ENCODE data around the gene NCAN.

The NCAN gene

DNA sequence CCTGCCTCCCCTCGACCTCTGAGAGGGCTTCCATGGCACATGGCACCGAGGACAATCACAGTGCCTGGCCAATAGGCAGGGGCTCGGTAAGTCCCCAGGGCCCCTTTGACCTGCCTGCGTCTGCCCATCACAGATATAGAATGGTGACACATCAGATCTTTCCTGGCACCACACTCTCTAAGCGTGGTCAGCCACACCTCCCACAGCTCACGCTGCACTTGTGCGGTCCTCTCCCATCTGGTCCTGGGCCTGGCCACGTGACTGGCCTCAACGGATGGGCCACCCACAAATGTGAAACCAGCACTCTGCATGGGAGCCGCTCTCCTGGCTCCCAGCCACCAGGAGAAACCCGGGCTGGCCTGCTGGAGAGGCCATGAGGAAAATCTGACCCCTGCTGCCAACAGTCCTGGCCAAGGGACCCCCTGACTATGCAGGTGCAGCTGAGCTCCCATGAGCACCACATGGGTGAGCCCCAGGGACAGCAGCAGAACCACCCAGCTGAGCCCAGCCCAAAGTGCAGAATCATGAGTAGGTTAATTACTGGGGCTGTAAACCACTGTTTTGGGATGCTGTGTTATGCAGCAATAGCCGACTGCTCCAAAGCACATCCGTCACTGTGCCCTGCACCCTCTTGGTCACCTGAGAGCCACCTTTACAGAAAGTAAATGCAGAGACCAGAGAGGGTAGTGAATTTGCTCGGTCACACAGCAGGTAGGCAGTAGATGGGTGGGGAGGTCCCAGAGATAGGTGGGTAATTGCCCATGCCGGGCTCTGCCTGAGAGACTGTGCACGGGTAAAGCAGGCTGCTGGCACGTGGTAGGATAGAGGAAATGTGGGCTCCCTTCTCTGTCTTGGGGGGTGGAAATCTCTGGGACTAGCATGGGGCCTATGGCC, 32.0 kb upstream of the NCAN start:
- Histone ChIP-seq H3K27ac (replicated peaks) (peak overlapping the region; percentile 82), H3K4me3 (replicated peaks; ENCODE audit: insufficient read depth, low read length) (no peak overlapping the region), H3K27me3 (ENCODE audit: insufficient read depth, poor library complexity, severe bottlenecking) (no peaks in the 10 kb centered on the region)
- TF ChIP-seq, protein P1, sequence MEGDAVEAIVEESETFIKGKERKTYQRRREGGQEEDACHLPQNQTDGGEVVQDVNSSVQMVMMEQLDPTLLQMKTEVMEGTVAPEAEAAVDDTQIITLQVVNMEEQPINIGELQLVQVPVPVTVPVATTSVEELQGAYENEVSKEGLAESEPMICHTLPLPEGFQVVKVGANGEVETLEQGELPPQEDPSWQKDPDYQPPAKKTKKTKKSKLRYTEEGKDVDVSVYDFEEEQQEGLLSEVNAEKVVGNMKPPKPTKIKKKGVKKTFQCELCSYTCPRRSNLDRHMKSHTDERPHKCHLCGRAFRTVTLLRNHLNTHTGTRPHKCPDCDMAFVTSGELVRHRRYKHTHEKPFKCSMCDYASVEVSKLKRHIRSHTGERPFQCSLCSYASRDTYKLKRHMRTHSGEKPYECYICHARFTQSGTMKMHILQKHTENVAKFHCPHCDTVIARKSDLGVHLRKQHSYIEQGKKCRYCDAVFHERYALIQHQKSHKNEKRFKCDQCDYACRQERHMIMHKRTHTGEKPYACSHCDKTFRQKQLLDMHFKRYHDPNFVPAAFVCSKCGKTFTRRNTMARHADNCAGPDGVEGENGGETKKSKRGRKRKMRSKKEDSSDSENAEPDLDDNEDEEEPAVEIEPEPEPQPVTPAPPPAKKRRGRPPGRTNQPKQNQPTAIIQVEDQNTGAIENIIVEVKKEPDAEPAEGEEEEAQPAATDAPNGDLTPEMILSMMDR (IDR thresholded peaks at IDR 0.05; ENCODE audit: insufficient read depth, low read length): no peak
- TF ChIP-seq SPI1 (IDR thresholded peaks at IDR 0.05; ENCODE audit: borderline replicate concordance, low read depth) (no peak), GABPA (IDR thresholded peaks at IDR 0.05; ENCODE audit: low read depth) (no peak)
- TF ChIP-seq, protein P2, sequence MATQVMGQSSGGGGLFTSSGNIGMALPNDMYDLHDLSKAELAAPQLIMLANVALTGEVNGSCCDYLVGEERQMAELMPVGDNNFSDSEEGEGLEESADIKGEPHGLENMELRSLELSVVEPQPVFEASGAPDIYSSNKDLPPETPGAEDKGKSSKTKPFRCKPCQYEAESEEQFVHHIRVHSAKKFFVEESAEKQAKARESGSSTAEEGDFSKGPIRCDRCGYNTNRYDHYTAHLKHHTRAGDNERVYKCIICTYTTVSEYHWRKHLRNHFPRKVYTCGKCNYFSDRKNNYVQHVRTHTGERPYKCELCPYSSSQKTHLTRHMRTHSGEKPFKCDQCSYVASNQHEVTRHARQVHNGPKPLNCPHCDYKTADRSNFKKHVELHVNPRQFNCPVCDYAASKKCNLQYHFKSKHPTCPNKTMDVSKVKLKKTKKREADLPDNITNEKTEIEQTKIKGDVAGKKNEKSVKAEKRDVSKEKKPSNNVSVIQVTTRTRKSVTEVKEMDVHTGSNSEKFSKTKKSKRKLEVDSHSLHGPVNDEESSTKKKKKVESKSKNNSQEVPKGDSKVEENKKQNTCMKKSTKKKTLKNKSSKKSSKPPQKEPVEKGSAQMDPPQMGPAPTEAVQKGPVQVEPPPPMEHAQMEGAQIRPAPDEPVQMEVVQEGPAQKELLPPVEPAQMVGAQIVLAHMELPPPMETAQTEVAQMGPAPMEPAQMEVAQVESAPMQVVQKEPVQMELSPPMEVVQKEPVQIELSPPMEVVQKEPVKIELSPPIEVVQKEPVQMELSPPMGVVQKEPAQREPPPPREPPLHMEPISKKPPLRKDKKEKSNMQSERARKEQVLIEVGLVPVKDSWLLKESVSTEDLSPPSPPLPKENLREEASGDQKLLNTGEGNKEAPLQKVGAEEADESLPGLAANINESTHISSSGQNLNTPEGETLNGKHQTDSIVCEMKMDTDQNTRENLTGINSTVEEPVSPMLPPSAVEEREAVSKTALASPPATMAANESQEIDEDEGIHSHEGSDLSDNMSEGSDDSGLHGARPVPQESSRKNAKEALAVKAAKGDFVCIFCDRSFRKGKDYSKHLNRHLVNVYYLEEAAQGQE (IDR thresholded peaks at IDR 0.05; ENCODE audit: insufficient replicate concordance, low read depth): no peak
- DNase-seq (ENCODE audit: low read depth in 1 of 2, low spot score in 1 of 2): no peak

DNA sequence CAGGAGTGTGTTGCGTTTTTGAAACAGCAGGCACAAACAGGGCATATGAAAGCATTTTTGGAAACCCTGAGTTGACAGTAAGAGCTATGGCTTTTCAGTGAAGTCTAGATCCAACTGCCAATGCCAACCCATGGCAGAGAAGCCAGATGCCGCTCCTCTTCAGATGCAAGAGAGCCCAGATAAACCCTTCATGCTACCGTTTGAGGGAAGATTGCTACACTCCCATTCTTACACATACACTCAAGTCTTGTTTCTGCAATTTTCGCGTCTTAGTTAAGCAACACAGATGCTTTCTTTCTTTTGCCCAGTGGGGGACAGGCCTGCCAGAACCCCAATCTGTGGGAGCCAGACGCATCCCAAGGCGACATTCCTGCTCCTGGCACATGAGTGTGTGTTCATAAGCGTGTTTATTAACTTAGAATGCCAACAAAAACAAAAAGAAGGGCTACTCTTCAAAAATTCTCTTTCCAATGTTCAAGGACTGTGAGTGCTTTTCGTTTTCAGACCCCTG, 30.2 kb upstream of the NCAN start:
- no peak overlapping the region for H3K4me3 ChIP-seq (replicated peaks; ENCODE audit: insufficient read depth, low read length)
- DNase-seq (ENCODE audit: low read depth in 1 of 2, low spot score in 1 of 2): peak in 1 of 2 experiments; percentile 83
- peak; percentile 20; the same call in 1 of the 2 replicates for TF ChIP-seq POLR2AphosphoS5 (IDR thresholded peaks at IDR 0.05; ENCODE audit: low read depth)
- TF ChIP-seq SPI1 (IDR thresholded peaks at IDR 0.05; ENCODE audit: borderline replicate concordance, low read depth): no peak
- H3K27me3 ChIP-seq (ENCODE audit: insufficient read depth, poor library complexity, severe bottlenecking): no peaks in the 10 kb centered on the region
- H3K27ac ChIP-seq (replicated peaks): peak overlapping the region; percentile 82

DNA sequence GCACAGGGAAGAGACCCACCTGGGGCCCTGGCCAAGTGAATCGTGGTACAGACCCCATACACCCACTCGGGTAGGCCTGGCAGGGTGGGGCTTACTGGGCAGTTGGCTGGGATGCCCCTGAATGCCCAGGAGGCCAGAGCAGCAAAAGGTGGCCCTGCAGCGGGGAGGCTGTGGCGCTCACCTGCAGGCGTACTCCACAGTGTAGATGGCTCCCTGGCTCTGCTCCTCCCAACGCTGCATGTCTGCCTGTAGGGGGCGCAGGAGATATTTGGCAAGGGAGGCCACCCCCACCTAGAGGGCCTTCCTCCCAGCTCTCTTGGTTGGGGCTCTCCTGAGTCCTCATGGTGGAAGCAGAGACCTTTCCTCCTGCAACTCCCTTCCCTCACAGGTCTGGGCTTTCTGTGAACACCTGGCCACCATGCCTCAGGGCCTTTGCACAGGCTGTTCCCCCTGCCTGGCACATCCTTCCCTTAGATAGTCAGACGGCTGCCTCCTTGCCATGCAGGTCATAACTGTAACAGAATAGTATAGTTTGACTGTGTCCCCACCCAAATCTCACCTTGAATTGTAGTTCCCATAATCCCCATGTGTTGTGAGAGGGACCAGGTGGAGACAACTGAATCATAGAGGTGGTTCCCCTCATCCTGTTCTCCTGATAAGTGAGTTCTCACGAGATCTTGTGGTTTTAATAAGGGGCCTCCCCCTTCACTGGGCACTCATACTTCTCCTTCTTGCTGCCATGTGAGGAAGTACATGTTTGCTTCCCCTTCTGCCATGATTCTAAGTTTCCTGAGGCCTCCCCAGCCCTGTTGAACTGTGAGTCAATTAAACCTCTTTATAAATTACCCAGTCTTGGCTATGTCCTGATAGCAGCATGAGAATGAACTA, 25.7 kb upstream of the NCAN start:
- peak; percentile 69 for TF ChIP-seq POLR2AphosphoS5 (IDR thresholded peaks at IDR 0.05; ENCODE audit: low read depth)
- TF ChIP-seq, protein P1 (IDR thresholded peaks at IDR 0.05; ENCODE audit: insufficient read depth, low read length): no peak
- TF ChIP-seq SPI1 (IDR thresholded peaks at IDR 0.05; ENCODE audit: borderline replicate concordance, low read depth): peak; percentile 87; the same call in 1 of the 2 replicates
- H3K4me3 ChIP-seq (replicated peaks; ENCODE audit: insufficient read depth, low read length): no peak overlapping the region
- no peaks in the 10 kb centered on the region for H3K27me3 ChIP-seq (ENCODE audit: insufficient read depth, poor library complexity, severe bottlenecking)
- peak; percentile 92 to 95 for DNase-seq (ENCODE audit: low read depth in 1 of 2, low spot score in 1 of 2)
- H3K27ac ChIP-seq (replicated peaks): peak overlapping the region; percentile 92

DNA sequence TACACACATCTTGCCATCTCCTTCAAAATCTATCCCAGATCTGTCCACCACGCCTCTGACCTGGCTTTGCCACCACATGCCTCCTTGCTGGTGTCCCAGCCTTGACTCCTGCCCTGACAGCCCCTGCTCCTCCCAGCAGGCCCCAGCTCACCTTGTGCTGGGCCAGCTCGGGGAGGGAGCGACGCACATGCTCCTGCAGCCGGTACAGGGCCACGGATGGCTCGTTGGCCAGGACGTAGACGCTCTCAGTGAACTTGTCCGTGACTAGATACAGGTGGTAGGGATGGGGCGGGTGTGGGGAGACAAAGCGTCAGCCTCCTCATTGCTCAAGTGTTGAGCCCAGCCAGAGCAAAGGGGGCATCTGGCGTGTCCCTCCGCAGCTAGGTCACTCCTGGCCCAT, 25.0 kb upstream of the NCAN start:
- TF ChIP-seq SPI1 (IDR thresholded peaks at IDR 0.05; ENCODE audit: borderline replicate concordance, low read depth) (no peak), GABPA (IDR thresholded peaks at IDR 0.05; ENCODE audit: low read depth) (no peak), POLR2AphosphoS5 (IDR thresholded peaks at IDR 0.05; ENCODE audit: low read depth) (no peak)
- TF ChIP-seq, protein P1 (IDR thresholded peaks at IDR 0.05; ENCODE audit: insufficient read depth, low read length): no peak
- TF ChIP-seq, protein P2 (IDR thresholded peaks at IDR 0.05; ENCODE audit: insufficient replicate concordance, low read depth): no peak
- Histone ChIP-seq H3K27ac (replicated peaks) (peak overlapping the region; percentile 92), H3K4me3 (replicated peaks; ENCODE audit: insufficient read depth, low read length) (no peak overlapping the region), H3K27me3 (ENCODE audit: insufficient read depth, poor library complexity, severe bottlenecking) (no peaks in the 10 kb centered on the region)
- no peak for DNase-seq (ENCODE audit: low read depth in 1 of 2, low spot score in 1 of 2)

Data from HL-60 (cell line).